Urothelium cell line (cell line): ENCODE measurements around the gene ZNF823.
"Not testable (repeated sequence)": the region's sequence is repeated elsewhere in the genome, so short reads cannot be mapped to it uniquely, and the experiment has no call there.

Experiments used
- DNase-seq: peaks from one replicate; pipeline ENCODE4 v3.0.0; 2011; ENCODE audit warnings: low spot score, mixed read lengths
- FAIRE-seq: peaks from 2 replicates; lab custom pipeline; 2011; peaks lifted over from hg19 to GRCh38; lab: Jason Lieb, UNC

Gene ZNF823

DNA sequence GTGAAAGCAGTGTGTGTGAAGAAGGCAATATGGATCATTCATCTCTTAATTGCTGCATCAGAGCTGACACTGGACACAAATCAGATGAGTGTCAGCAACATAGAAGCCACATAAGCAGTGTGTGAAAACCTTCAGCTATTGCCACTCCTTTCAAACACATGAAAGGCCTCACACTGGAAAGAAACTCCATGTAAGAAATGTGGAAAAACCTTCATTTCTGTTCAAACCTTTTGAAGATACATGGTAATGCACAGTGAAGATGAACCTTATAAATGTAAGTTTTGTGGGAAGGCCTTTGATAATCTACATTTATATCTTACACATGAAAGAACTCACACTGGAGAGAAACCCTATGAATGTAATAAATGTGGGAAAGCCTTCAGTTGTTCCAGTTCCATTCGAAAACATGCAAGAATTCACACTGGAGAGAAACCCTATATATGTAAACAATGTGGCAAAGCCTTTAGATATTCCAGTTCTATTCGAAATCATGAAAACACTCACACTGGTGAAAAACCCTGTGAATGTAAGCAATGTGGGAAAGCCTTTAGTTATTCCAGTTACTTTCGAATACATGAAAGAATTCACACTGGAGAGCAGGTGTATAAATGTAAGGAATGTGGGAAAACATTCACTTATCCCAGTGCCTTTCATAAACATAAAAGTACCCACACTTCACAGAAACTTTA is 53.6 kb downstream of the ZNF823 start:
- FAIRE-seq (no peak), DNase-seq (no peak)

DNA sequence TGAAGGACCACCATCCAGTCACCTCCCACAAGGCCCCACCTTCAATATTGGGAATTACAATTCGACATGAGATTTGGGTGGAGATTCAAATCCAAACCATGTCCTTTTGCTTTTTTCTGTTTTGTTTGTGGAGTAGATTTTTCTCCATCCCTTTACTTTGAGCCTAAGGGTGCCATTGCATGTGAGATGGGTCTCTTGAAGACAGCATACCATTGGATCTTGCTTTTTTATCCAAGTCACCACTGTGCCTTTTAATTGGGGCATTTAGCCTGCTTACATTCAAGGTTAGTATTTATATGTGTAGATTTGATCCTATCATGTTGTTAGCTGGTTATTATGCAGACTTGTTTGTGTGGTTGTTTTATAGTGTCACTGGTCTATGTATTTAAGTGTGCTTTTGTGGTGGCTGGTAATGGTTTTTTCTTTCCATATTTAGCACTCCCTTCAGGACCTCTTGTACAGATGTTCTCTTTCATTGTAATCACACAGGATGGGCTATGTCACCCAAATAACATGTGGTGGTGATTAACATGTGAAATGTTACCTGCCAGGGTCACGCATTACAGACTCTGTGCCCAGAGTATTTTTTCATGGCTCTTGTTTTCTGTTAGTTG is 58.0 kb downstream of the ZNF823 start:
- FAIRE-seq (no peak), DNase-seq (no peak)

DNA sequence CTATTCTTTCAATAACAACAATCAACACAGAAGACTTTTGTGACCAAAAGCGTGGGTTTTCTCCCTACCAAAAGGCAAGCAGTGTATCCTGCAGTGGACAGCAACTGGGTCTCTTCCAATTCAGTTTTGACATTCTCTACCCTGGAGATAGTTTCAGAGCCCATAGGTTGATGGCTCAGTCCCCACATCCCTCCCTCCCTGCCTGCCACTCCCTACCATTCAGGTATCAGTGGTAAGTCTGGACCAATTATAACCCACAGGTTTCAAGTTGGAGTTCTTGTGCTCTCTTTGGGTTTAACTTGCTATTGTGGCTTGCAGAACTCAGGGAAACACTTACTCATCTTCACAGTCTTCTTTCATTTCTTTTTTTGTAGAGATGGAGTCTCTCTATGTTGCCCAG is 60.2 kb downstream of the ZNF823 start:
- FAIRE-seq (no peak), DNase-seq (no peak)

DNA sequence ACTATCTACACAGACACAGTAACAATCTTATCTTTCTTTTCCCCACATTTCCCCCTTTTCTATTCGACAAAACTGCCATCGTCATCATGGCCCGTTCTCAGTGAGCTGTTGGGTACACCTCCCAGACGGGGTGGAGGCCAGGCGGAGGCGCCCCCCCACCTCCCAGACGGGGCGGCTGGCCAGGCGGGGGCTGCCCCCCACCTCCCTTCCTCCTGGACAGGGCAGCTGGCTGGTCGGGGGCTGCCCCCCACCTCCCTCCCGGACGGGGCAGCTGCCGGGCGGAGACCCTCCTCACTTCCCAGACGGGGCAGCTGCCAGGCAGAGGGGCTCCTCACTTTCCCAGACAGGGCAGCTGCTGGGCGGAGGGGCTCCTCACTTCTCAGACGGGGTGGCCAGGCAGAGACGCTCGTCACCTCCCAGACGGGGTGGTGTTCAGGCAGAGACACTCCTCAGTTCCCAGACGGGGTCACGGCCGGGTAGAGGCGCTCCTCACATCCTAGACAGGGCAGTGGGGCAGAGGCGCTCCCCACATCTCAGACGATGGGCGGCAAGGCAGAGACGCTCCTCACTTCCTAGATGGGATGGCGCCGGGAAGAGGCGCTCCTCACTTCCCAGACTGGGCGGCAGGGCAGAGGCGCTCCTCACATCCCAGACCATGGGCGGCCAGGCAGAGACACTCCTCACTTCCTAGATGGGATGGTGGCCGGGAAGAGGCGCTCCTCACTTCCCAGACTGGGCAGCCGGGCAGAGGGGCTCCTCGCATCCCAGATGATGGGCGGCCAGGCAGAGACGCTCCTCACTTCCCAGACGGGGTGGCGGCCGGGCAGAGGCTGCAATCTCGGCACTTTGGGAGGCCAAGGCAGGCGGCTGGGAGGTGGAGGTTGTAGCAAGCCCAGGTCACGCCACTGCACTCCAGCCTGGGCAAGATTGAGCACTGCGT is 61.8 kb downstream of the ZNF823 start:
- not testable (repeated sequence) for DNase-seq, FAIRE-seq

- no peak for FAIRE-seq
- no peak for DNase-seq
These were observed 63.2 kb downstream of the ZNF823 start for GRCh38 chr19:11675569-11675968.

GRCh38 chr19:11674067-11674492 is 64.7 kb downstream of the ZNF823 start:
- no peak for FAIRE-seq
- no peak for DNase-seq

GRCh38 chr19:11673608-11674041 is 65.1 kb downstream of the ZNF823 start:
- DNase-seq (no peak), FAIRE-seq (no peak)
